ENCODE measurements around the gene SMG6. TPM values are rescaled to one million over a fixed set of nuclear protein-coding genes. Genes with fewer than 3 reads are reported as not detected.

The SMG6 gene
- total RNA-seq, 1 donor from 2014 or later: 36.7 TPM

GRCh38 chr17:2075336-2076086, 228.1 kb downstream of the SMG6 start:
- Mint-ChIP-seq H3K27me3 (ENCODE audit: unreplicated experiment) (no peaks in the 10 kb centered on the region), H3K4me1 (ENCODE audit: unreplicated experiment) (peaks cover 47% of the 10 kb centered on the region)

DNA sequence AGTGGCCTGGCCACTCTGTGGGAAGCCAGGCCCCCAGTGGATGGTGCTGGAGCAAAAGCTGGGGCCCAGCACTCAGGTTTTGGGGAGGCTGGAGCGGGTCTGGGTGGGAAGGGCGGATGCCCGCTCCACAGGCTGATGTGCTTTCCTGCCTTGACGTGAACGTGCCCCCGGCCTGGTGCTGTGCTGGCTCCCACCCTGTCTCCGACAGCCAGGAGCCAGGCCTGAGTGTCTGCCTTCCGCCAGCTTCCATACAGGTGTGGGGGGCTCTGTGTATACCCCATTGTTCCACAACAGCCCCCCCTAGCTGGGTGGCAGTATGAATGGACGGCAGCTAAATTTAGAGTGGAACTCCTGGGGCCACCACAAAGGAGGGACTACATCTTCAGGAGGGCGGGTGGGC, 228.7 kb downstream of the SMG6 start:
- TF ChIP-seq CTCF (IDR thresholded peaks at IDR 0.05): no peak
- H3K36me3 Mint-ChIP-seq (ENCODE audit: unreplicated experiment): peaks cover 30% of the 10 kb centered on the region
- H3K4me1 Mint-ChIP-seq (ENCODE audit: unreplicated experiment): peaks cover 47% of the 10 kb centered on the region
- H3K4me3 Mint-ChIP-seq (ENCODE audit: unreplicated experiment): no peak overlapping the region
- DNase-seq (ENCODE audit: extremely low spot score, unreplicated experiment): no peak
- H3K27ac Mint-ChIP-seq (ENCODE audit: unreplicated experiment): no peak overlapping the region
- no peaks in the 10 kb centered on the region for H3K9me3 Mint-ChIP-seq (ENCODE audit: unreplicated experiment)
- no peaks in the 10 kb centered on the region for H3K27me3 Mint-ChIP-seq (ENCODE audit: unreplicated experiment)

More at GRCh38 chr17:2075336-2076086, 228.1 kb downstream of the SMG6 start:
- no peak for DNase-seq (ENCODE audit: extremely low spot score, unreplicated experiment)
- TF ChIP-seq CTCF (IDR thresholded peaks at IDR 0.05): peak; percentile 5
- H3K9me3 Mint-ChIP-seq (ENCODE audit: unreplicated experiment): no peaks in the 10 kb centered on the region
- no peak overlapping the region for H3K4me3 Mint-ChIP-seq (ENCODE audit: unreplicated experiment)
- H3K27ac Mint-ChIP-seq (ENCODE audit: unreplicated experiment): no peak overlapping the region
- H3K36me3 Mint-ChIP-seq (ENCODE audit: unreplicated experiment): peaks cover 30% of the 10 kb centered on the region

GRCh38 chr17:2071455-2072281, 231.9 kb downstream of the SMG6 start:
- Mint-ChIP-seq H3K9me3 (ENCODE audit: unreplicated experiment) (no peaks in the 10 kb centered on the region), H3K27ac (ENCODE audit: unreplicated experiment) (peak overlapping the region; percentile 27), H3K36me3 (ENCODE audit: unreplicated experiment) (peaks cover 10% of the 10 kb centered on the region), H3K4me3 (ENCODE audit: unreplicated experiment) (no peak overlapping the region), H3K27me3 (ENCODE audit: unreplicated experiment) (no peaks in the 10 kb centered on the region), H3K4me1 (ENCODE audit: unreplicated experiment) (peaks cover 58% of the 10 kb centered on the region)
- DNase-seq (ENCODE audit: extremely low spot score, unreplicated experiment): no peak
- TF ChIP-seq CTCF (IDR thresholded peaks at IDR 0.05): no peak

- peaks cover 58% of the 10 kb centered on the region for H3K4me1 Mint-ChIP-seq (ENCODE audit: unreplicated experiment)
- H3K27me3 Mint-ChIP-seq (ENCODE audit: unreplicated experiment): no peaks in the 10 kb centered on the region
- no peak for TF ChIP-seq CTCF (IDR thresholded peaks at IDR 0.05)
- no peaks in the 10 kb centered on the region for H3K9me3 Mint-ChIP-seq (ENCODE audit: unreplicated experiment)
- no peak overlapping the region for H3K27ac Mint-ChIP-seq (ENCODE audit: unreplicated experiment)
- peaks cover 10% of the 10 kb centered on the region for H3K36me3 Mint-ChIP-seq (ENCODE audit: unreplicated experiment)
- no peak overlapping the region for H3K4me3 Mint-ChIP-seq (ENCODE audit: unreplicated experiment)
- DNase-seq (ENCODE audit: extremely low spot score, unreplicated experiment): no peak
These were observed 232.6 kb downstream of the SMG6 start for GRCh38 chr17:2071024-2071385.
